ENCODE measurements around the gene IGSF3.

The IGSF3 gene

GRCh38 chr1:116572771-116573430 is 94.6 kb downstream of the IGSF3 start:
- no peak for DNase-seq (ENCODE audit: low read depth)
- no peak overlapping the region for H3K4me3 ChIP-seq (ENCODE audit: low read depth, low read length)
- no peak for TF ChIP-seq CTCF (IDR thresholded peaks at IDR 0.05; ENCODE audit: low read depth, low read length)
- TF ChIP-seq, protein P1, sequence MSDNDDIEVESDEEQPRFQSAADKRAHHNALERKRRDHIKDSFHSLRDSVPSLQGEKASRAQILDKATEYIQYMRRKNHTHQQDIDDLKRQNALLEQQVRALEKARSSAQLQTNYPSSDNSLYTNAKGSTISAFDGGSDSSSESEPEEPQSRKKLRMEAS (IDR thresholded peaks at IDR 0.05; ENCODE audit: low read depth, low read length): no peak
- no peak for TF ChIP-seq POLR2A (IDR thresholded peaks at IDR 0.05; ENCODE audit: extremely low read depth, insufficient read length)
- TF ChIP-seq MYC (IDR thresholded peaks at IDR 0.05; ENCODE audit: low read depth, low read length): no peak

DNA sequence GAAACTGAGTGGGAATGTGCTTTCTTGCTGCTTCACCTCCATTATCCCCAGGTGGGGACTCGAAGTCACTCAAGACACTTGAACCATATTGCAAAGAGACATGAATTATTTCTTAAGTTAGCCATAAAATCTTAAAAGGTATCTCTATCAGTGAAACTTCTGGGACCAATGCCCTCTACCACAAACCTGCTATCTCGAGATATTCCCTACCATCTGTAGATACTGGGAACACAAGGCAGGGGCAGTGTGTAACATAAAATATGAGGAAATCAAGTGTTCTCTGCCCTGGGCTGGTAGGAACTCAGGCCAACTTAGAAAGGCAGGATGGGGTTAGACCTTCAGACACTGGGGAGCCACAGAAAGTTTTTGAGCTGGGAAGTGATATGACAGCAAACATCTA is 95.4 kb downstream of the IGSF3 start:
- no peak for TF ChIP-seq POLR2A (IDR thresholded peaks at IDR 0.05; ENCODE audit: extremely low read depth, insufficient read length)
- no peak for TF ChIP-seq CTCF (IDR thresholded peaks at IDR 0.05; ENCODE audit: low read depth, low read length)
- TF ChIP-seq, protein P1 (IDR thresholded peaks at IDR 0.05; ENCODE audit: low read depth, low read length): no peak
- TF ChIP-seq MYC (IDR thresholded peaks at IDR 0.05; ENCODE audit: low read depth, low read length): no peak
- no peak overlapping the region for H3K4me3 ChIP-seq (ENCODE audit: low read depth, low read length)
- DNase-seq (ENCODE audit: low read depth): no peak

- TF ChIP-seq POLR2A (IDR thresholded peaks at IDR 0.05; ENCODE audit: extremely low read depth, insufficient read length) (no peak), MYC (IDR thresholded peaks at IDR 0.05; ENCODE audit: low read depth, low read length) (no peak), CTCF (IDR thresholded peaks at IDR 0.05; ENCODE audit: low read depth, low read length) (no peak)
- TF ChIP-seq, protein P1 (IDR thresholded peaks at IDR 0.05; ENCODE audit: low read depth, low read length): no peak
- H3K4me3 ChIP-seq (ENCODE audit: low read depth, low read length): peak overlapping the region; percentile 48
- no peak for DNase-seq (ENCODE audit: low read depth)
Observed at GRCh38 chr1:116571215-116571919, 96.2 kb downstream of the IGSF3 start.

DNA sequence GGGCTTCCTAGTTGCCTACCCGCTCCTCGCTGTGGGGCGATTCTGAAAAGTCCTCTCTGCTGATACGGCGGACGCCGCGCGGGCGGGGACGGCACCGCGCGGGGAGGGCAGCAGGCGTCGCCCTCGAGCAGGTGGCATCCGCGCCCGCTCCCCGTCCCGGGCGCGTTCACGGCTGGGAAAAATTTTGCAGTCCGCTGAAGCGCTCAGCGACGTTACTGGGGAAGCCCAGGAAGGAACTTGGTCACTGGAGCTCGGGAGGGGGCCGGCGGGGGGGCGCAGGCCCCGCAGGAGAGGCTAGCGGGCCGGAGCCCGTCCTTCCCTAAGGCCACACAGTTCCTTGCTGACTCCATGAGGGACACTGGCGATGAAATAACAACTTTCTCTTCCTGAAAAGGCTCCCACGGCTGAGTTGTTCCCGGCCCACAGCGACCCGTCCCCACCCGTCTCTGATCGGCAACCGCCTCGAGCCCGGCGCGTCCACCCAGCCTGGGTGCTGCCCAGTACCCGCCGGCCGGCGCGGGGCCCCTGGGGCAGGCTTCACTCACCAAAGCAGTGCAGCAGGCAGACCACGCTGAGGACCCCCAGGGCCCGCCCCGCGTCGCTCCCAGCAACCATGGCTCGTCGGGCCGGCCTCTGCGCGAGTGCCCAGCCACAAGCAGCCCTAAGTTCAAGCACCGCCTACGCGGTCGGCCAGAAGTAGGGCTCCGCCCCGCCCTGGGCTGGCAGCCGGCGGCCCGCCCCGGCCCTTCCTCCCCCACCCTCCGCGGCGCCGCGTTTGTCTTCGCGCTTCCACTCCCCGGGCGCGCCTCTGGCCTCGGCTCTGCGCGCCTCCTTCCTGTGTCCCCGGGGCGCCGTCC is 96.9 kb downstream of the IGSF3 start, which contains the start of gene CD58:
CD58 (minus strand) TSS at position 669 of the 857 bp plus-strand sequence; CDS start at position 615, 54 bp downstream.
- peak; percentile 94 for DNase-seq (ENCODE audit: low read depth)
- TF ChIP-seq POLR2A (IDR thresholded peaks at IDR 0.05; ENCODE audit: extremely low read depth, insufficient read length): peak; percentile 75
- TF ChIP-seq, protein P1 (IDR thresholded peaks at IDR 0.05; ENCODE audit: low read depth, low read length): peak; percentile 58
- peak; percentile 45 for TF ChIP-seq CTCF (IDR thresholded peaks at IDR 0.05; ENCODE audit: low read depth, low read length)
- peak; percentile 72 for TF ChIP-seq MYC (IDR thresholded peaks at IDR 0.05; ENCODE audit: low read depth, low read length)
- H3K4me3 ChIP-seq (ENCODE audit: low read depth, low read length): peak within 1 kb of the TSS; percentile 70

- DNase-seq (ENCODE audit: low read depth): no peak
- H3K4me3 ChIP-seq (ENCODE audit: low read depth, low read length): peak overlapping the region; percentile 70
- TF ChIP-seq CTCF (IDR thresholded peaks at IDR 0.05; ENCODE audit: low read depth, low read length): no peak
- no peak for TF ChIP-seq POLR2A (IDR thresholded peaks at IDR 0.05; ENCODE audit: extremely low read depth, insufficient read length)
- no peak for TF ChIP-seq MYC (IDR thresholded peaks at IDR 0.05; ENCODE audit: low read depth, low read length)
- TF ChIP-seq, protein P1 (IDR thresholded peaks at IDR 0.05; ENCODE audit: low read depth, low read length): no peak
Observed at GRCh38 chr1:116569776-116570357, 97.7 kb downstream of the IGSF3 start.
